Head of caudate nucleus (tissue), 42 donors: ENCODE data around the gene SPAG16.
"Not testable (repeated sequence)": the region's sequence is repeated elsewhere in the genome, so short reads cannot be mapped to it uniquely, and the experiment has no call there.

ENCODE experiments used
- DNase-seq, 42 donors: peaks; one replicate each; pipeline versions ENCODE4 v3.0.0 to v3.0.0-alpha.2; 2020 to 2021; ENCODE audit warnings: mixed read lengths in 7 of 42
- intact Hi-C: fragments of 100-400 bp; cut with DNase I; formaldehyde crosslinking; loops from one replicate; pipeline ENCODE4 v1.15.0; 2022

The SPAG16 gene

GRCh38 chr2:213862407-213863076, 578.3 kb downstream of the SPAG16 start:
- DNase-seq = no peak
- intact Hi-C loops = no loop called here

- DNase-seq = no peak
- intact Hi-C loops = no loop called here
Observed at GRCh38 chr2:213863541-213863940, 579.3 kb downstream of the SPAG16 start.

- DNase-seq = no peak
- intact Hi-C loops = no loop called here
Observed at GRCh38 chr2:213868526-213868925, 584.3 kb downstream of the SPAG16 start.

DNA sequence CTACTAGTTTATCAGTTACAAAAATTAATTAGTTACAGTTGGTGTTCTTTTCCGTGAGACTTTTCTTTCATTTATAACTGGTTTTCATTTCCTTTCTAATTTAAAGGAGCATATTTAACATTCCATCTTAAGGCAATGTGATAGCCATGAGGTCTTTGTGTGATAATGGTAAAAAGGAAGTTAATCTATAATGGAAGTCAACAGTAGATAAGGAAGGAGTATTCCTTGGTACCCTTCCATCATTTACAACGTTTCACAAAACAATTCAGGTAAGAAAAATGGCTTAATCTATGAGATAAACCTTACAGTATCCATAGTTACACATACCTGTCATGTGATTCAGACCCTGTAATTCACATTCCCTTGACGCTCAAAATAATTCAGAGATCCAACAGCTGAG, 601.2 kb downstream of the SPAG16 start:
- intact Hi-C loops = no loop called here
- no peak for DNase-seq

DNA sequence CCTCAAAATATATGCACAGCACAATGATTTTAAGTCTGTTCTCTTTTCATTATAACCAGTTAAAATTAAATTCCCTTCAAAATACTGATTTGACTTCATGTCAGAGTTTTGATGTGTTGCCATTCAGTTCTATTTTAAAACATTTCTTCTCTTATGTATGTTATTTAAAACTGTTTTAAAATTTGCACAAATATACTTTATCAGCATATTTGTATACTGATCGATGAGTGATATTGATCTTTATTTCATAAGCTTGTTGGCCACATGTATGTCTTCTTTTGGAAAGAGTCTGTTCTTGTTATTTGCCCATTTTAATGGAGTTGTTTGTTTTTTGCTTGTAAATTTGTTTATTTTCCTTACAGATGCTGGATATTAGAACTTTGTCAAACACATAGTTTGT, 630.2 kb downstream of the SPAG16 start:
- intact Hi-C loops = no loop called here
- DNase-seq = no peak

DNA sequence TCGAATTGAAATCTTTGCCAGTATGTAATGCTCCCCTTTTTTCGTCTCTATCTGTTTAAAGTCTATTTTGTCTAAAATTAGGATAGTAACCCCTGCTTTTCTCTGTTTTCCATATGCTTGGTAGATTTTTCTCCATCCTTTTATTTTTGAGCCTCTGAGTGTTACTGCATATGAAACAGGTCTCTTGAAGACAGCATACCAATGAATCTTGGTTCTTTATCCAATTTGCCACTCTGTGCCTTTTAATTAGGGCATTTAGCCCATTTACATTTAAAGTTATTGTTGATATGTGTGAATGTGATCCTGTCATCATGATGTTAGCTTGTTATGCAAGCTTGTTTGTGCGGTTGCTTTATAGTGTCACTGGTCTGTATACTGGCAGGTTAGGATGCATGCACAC, 635.8 kb downstream of the SPAG16 start:
- DNase-seq = no peak
- intact Hi-C loops = no loop called here

DNA sequence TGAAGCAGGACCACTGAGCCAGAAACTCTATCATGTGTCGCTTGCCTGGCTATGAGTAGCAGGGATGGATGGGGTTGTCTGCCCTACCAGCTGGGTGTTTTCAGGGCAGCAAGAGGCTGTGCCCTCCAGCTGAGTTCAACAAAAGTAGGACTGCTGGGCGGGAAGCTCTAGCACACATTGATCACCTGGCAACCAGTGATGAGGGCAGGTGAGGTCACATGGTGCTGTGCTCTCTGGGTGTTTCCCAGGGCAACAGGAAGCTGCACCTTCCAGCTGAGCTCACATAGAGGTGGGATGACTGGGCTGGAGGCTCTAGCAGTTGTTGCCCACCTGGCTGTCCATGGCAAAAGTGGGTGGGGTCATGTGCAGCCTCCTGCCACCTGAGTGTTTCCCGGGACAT, 639.3 kb downstream of the SPAG16 start:
- DNase-seq = no peak
- intact Hi-C loops = no loop called here

GRCh38 chr2:213934560-213934959, 650.3 kb downstream of the SPAG16 start:
- intact Hi-C loops = no loop called here
- no peak for DNase-seq

DNA sequence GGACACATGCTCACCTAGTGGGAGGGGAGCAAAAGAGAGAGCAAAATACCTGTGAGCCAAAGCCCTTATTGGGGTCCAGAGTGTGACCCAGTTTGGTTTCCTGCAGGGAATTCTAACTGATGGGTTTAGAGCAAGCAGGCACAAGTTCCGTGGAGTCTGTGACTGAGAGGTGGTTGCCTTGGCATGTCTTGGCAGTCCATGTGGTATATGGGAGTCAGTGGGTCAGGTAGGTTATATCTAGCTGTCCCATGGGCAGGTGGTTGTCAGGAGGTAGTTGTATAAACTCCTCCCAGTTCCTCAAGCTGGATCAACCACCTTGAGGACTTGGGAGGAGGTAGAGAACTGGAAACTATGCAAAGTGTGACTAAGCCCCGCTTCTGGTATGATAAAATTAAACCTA, 673.8 kb downstream of the SPAG16 start:
- DNase-seq = no peak
- intact Hi-C loops = no loop called here

- DNase-seq = no peak
- intact Hi-C loops = no loop called here
Observed at GRCh38 chr2:213959589-213959988, 675.3 kb downstream of the SPAG16 start.

GRCh38 chr2:213971536-213971935, 687.3 kb downstream of the SPAG16 start:
- DNase-seq = no peak
- intact Hi-C loops = no loop called here

DNA sequence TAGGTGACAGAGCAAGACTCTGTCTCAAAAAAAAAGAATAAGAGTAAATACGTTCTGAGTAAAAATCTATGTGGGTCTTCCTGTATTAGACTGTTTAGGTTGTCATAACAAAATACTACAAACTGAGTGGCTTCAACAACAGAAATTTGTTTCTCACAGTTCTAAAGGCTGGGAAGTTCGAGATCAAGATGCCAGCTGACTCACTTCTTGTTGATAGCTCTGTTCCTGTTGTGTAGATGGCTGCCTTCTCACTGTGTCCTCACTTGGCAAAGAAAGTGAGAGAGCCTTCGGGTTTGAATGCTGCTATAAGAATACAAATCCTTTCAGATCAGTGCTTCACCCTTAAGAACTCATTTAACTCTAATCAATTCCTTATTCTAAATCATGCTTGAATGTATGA, 696.6 kb downstream of the SPAG16 start:
- intact Hi-C loops = no loop called here
- DNase-seq = no peak

GRCh38 chr2:213989207-213989606, 704.9 kb downstream of the SPAG16 start:
- DNase-seq = no peak
- intact Hi-C loops = no loop called here

GRCh38 chr2:213991453-213992108, 707.3 kb downstream of the SPAG16 start:
- intact Hi-C loops = no loop called here
- DNase-seq = no peak

GRCh38 chr2:213995400-213996105, 711.3 kb downstream of the SPAG16 start:
- intact Hi-C loops = no loop called here
- no peak for DNase-seq

- DNase-seq, intact Hi-C loops: not testable (repeated sequence)
Observed at GRCh38 chr2:213998976-213999375, 714.7 kb downstream of the SPAG16 start.

DNA sequence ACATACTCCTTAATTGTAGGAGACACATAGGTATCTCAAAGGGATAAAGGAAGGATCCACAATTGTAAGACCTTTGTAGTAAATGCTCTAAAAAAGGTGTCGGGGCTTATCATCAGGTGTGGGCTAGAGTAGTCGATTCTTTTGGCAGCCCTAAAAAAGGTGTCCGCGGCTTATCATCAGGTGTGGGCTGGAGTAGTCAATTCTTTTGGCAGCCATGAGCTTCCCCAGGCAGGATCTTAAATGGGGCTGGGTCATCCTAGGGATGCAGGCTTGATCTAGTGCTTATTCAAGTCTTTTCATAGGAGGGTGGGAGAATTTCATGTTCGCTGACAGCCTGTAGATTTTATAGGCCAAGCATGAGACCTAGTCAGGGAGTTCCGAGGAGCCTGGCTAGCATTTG, 720.2 kb downstream of the SPAG16 start:
- no peak for DNase-seq
- intact Hi-C loops = no loop called here

DNA sequence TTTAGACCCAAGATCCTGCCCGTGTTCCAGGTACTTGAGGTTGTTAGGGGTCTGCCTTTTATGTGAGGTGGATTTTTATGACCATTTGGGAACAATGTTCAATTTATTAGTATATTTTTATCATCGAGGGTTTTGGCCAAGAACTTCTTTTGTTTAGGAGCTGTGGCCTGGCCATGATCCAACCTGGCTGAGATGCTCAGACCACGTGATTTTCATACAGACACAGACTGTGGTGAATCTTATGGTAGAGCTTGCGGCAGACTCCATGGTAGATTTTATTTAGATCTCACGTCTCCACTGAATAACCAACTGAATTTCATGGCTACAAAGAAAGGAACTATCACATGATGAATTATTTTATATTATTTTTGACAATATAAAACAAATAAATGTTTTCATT, 721.1 kb downstream of the SPAG16 start:
- DNase-seq = peak in 28 of 42 donors; percentile 7 to 72 (median 26)
- intact Hi-C loops = no loop called here

DNA sequence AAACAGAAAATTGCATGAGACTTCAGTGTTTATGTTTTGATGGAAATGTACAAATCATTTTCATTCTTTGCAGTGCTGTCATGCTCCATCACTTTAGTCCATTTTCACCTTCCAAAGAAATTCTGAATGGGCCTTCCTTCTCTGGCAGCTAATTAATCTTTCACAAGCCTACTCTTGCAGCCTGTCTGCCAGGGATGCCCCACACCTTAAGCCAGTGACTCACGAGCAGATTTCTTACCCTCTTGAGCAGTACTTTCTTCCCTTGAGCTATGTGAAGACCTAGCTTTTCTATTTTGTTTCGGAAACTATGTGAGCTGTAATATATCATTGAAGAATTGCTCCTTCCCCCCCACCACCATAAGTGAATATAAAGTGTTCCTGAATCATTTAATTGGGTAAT, 722.3 kb downstream of the SPAG16 start:
- no peak for DNase-seq

GRCh38 chr2:214011676-214012075, 727.4 kb downstream of the SPAG16 start:
- no peak for DNase-seq
- intact Hi-C loops = no loop called here

More for the DNA sequence above, 722.3 kb downstream of the SPAG16 start:
- intact Hi-C loops = no loop called here
